ENCODE measurements around the gene TACC2. TPM values are rescaled to one million over a fixed set of nuclear protein-coding genes. Genes with fewer than 3 reads are reported as not detected.
A peak's percentile ranks its signal among the peaks of the same experiment; 100 is the strongest.

The TACC2 gene
- total RNA-seq, 2 donors from 2014 or later, result 247 to 286 TPM

DNA sequence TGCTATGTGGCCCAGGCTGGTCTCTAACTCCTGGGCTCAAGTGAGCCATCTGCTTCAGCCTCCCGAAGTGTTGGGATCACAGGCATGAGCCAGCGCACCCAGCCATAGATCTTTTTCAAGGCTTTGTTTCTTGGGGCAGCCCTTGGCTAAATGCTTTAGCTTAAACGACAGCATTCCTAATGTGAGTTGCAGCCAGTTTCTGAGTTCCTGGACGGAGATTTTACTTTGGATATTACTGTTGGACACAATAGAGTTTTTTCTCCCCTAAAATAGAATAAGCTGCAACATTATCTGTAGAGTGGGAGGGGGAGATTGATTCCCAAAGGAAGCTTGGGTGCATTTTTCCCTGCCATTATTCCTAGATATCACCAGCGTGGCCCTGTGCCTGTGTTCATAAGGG is 179.1 kb downstream of the TACC2 start:
- no peaks in the 10 kb centered on the region for H3K36me3 ChIP-seq
- no peak for DNase-seq (ENCODE audit: low spot score)
- no peaks in the 10 kb centered on the region for H3K27me3 ChIP-seq
- TF ChIP-seq, protein P1, sequence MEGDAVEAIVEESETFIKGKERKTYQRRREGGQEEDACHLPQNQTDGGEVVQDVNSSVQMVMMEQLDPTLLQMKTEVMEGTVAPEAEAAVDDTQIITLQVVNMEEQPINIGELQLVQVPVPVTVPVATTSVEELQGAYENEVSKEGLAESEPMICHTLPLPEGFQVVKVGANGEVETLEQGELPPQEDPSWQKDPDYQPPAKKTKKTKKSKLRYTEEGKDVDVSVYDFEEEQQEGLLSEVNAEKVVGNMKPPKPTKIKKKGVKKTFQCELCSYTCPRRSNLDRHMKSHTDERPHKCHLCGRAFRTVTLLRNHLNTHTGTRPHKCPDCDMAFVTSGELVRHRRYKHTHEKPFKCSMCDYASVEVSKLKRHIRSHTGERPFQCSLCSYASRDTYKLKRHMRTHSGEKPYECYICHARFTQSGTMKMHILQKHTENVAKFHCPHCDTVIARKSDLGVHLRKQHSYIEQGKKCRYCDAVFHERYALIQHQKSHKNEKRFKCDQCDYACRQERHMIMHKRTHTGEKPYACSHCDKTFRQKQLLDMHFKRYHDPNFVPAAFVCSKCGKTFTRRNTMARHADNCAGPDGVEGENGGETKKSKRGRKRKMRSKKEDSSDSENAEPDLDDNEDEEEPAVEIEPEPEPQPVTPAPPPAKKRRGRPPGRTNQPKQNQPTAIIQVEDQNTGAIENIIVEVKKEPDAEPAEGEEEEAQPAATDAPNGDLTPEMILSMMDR (IDR thresholded peaks at IDR 0.05), result no peak
- peaks cover 0 to 50% of the 10 kb centered on the region in 2 donors for H3K4me1 ChIP-seq
- no peak overlapping the region for H3K4me3 ChIP-seq
- H3K9me3 ChIP-seq, result no peaks in the 10 kb centered on the region
- H3K27ac ChIP-seq, result peak overlapping the region in 1 of 2 donors; percentile 26

DNA sequence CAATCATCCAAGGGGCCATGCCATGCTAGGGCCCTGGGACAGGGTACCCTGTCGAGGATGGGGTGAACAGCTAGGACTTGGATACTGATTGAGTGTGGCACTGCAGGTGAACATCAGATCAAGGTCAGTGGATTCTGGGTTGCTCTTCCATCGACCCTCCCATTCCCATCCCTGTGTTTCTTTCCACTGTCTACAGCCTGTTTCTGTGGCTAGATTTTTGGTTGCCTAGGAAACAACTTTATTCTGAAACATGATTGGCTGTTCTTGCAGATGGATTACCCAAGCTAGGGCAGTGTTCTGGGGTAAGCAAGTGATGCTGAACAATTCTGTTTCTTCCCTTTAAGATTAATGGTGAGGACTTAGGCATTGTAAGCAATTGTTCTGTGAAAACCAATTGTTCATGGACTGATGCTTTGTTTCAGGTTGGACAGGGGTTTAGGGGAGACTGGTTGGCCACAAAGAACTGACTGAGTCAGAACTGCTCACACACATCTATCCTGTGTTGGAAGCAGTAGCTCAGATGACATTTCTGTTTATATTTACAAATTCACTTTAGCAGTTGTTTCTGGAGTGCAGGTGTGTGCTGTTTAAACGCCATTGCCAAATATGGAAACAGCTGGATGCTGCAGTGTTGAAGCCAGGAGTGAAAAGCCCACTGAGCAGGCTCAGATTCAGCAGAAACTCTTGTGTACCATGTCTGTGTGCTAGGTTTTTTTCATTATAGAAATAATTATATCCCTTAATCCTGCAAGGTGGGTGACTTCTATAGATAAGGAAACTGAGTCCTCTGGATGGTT is 179.8 kb downstream of the TACC2 start:
- DNase-seq (ENCODE audit: low spot score), result no peak
- no peaks in the 10 kb centered on the region for H3K36me3 ChIP-seq
- peak overlapping the region in 1 of 2 donors; percentile 26 for H3K27ac ChIP-seq
- H3K4me3 ChIP-seq, result no peak overlapping the region
- no peaks in the 10 kb centered on the region for H3K9me3 ChIP-seq
- TF ChIP-seq, protein P1 (IDR thresholded peaks at IDR 0.05), result no peak
- H3K27me3 ChIP-seq, result no peaks in the 10 kb centered on the region
- H3K4me1 ChIP-seq, result peaks cover 0 to 51% of the 10 kb centered on the region in 2 donors

DNA sequence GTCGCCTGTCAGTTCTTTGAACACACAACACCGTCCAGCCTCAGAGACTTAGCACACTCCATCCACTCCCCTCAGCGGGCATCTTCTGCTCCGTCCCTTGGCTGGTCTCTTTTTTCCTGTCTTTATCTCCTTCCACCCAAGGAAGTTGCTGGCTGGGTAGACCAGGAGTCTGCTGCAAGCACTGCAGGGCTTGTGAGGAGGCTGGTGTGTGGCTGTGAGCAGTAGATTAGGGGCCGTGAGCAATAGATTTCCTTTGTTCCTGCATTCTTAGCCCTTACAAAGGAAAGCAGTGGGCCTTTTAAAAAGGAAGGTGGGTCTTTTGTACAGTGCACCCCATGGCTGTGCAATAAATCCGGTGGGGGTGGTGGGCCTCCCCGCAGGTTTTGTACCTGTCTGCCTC is 181.8 kb downstream of the TACC2 start:
- DNase-seq (ENCODE audit: low spot score), result no peak
- Histone ChIP-seq H3K4me1 (peaks cover 0 to 40% of the 10 kb centered on the region in 2 donors), H3K9me3 (no peaks in the 10 kb centered on the region), H3K27me3 (no peaks in the 10 kb centered on the region), H3K27ac (peak overlapping the region; percentile 82 to 83), H3K36me3 (no peaks in the 10 kb centered on the region), H3K4me3 (no peak overlapping the region)
- TF ChIP-seq, protein P1 (IDR thresholded peaks at IDR 0.05), result no peak

DNA sequence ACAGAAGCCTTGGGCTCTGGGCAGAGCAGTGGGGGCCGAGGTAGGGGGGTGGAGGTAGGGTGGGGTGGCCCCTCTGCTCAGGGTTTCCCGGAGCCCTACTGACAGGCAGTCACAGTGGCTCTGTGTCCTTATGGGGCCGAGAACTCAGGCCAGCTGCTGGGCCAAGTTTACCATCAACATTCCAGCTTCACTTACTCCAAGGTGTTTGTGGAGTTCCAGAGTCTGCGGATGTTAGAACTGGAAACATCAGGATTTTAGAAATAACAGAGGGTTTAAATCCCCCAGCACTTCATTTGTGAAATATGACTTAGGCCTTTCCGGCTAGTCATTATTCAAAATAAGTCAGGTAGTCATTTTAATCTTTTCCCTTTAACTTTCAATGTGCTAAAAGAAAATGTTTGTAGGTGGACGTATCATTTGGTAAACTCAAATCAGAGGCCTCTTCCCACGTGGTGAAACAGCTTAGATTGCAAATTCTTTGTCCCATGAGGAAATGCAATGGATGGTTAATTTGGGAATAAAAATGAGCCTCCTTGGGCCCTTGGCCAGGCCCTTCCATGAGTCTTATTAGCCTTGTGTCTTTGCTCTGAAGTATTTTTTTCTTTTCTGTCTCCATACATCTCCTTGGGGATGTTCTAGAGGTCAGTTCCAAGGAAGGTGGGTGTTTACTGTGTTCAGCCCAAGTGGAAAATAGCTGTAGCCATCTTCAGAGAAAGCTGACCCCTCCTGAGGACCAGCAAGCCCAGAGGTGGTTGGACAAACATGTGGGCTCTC is 182.5 kb downstream of the TACC2 start:
- peak overlapping the region; percentile 82 to 83 for H3K27ac ChIP-seq
- H3K4me3 ChIP-seq, result no peak overlapping the region
- H3K36me3 ChIP-seq, result no peaks in the 10 kb centered on the region
- DNase-seq (ENCODE audit: low spot score), result no peak
- TF ChIP-seq, protein P1 (IDR thresholded peaks at IDR 0.05), result no peak
- H3K27me3 ChIP-seq, result no peaks in the 10 kb centered on the region
- H3K9me3 ChIP-seq, result no peaks in the 10 kb centered on the region
- H3K4me1 ChIP-seq, result peaks cover 0 to 40% of the 10 kb centered on the region in 2 donors

DNA sequence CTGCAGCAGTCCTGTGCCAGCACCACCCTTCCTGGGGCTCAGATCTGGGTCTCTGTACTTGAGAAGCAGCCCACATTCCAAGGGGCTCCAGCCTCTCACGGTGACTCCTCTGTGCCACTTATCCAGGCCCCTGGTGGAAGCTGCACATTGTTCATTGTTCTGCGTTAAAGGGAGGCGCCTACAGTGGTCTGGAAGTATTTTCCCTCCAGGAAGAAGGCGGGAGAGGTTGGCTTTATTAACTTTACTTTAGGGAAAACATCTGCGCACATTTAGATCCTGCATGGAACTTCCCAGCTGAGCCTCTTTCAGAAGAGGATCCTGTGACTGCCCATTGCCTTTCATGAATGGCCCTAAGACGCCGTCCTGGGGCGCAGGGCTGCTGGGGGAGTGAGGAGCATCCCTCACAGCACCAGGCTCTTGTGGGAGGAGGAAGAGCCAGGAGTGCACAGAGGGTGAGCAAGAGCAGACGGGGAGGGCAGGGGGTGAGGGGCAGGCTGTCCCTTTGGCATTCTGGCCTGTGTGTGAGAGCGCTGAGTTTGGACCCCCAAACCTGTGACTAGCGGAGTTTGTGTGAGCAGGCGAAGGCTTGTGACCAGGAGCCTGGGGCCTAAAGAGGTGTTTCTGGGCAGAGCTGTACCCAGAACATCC is 183.5 kb downstream of the TACC2 start:
- Histone ChIP-seq H3K27ac (peak overlapping the region; percentile 82 to 83), H3K27me3 (no peaks in the 10 kb centered on the region), H3K36me3 (no peaks in the 10 kb centered on the region), H3K9me3 (no peaks in the 10 kb centered on the region), H3K4me1 (peaks cover 0 to 40% of the 10 kb centered on the region in 2 donors), H3K4me3 (no peak overlapping the region)
- TF ChIP-seq, protein P1 (IDR thresholded peaks at IDR 0.05), result no peak
- DNase-seq (ENCODE audit: low spot score), result no peak
